Stimulated activated CD4-positive, alpha-beta T cell treated with anti-CD3 and anti-CD28 coated beads, Interleukin-4, amount 100 ng/mL, for 4 hours (primary cell): ENCODE data around the gene GPAT3.
"Not testable (repeated sequence)": the region's sequence is repeated elsewhere in the genome, so short reads cannot be mapped to it uniquely, and the experiment has no call there.

Experiments
- DNase-seq, 2 experiments: peaks; one replicate each; pipeline ENCODE4 v3.0.0-alpha.2; 2020

Gene GPAT3

GRCh38 chr4:83535520-83536361, at the start of gene GPAT3:
Gene GPAT3, plus strand, starts transcription at chr4:83536108. Its CDS starts 515 bp downstream, at chr4:83536623.
- peak; percentile 67 to 68 for DNase-seq

GRCh38 chr4:83486457-83487129, 49.3 kb upstream of the GPAT3 start:
- no peak for DNase-seq

- no peak for DNase-seq
Observed at GRCh38 chr4:83489711-83490326, 46.1 kb upstream of the GPAT3 start.

- no peak for DNase-seq
Observed at GRCh38 chr4:83490876-83491450, 44.9 kb upstream of the GPAT3 start.

- DNase-seq: not testable (repeated sequence)
Observed at GRCh38 chr4:83496085-83496917, 39.6 kb upstream of the GPAT3 start.

- no peak for DNase-seq
Observed at GRCh38 chr4:83498187-83498586, 37.7 kb upstream of the GPAT3 start.

- DNase-seq: not testable (repeated sequence)
Observed at GRCh38 chr4:83501671-83502070, 34.2 kb upstream of the GPAT3 start.

GRCh38 chr4:83503974-83504373, 31.9 kb upstream of the GPAT3 start:
- DNase-seq: peak in 1 of 2 experiments; percentile 6

- DNase-seq: no peak
Observed at GRCh38 chr4:83504503-83504902, 31.4 kb upstream of the GPAT3 start.

- no peak for DNase-seq
Observed at GRCh38 chr4:83504996-83505395, 30.9 kb upstream of the GPAT3 start.

- peak; percentile 36 for DNase-seq
Observed at GRCh38 chr4:83509156-83509585, 26.7 kb upstream of the GPAT3 start.

- DNase-seq: no peak
Observed at GRCh38 chr4:83510442-83510841, 25.5 kb upstream of the GPAT3 start.

- DNase-seq: no peak
Observed at GRCh38 chr4:83516042-83516772, 19.7 kb upstream of the GPAT3 start.

GRCh38 chr4:83522239-83522638, 13.7 kb upstream of the GPAT3 start:
- DNase-seq: no peak

GRCh38 chr4:83527671-83528070, 8.2 kb upstream of the GPAT3 start:
- no peak for DNase-seq

GRCh38 chr4:83536362-83537272, 709 bp downstream of the GPAT3 start:
- peak in 1 of 2 experiments; percentile 9 for DNase-seq

- DNase-seq: no peak
Observed at GRCh38 chr4:83542225-83542624, 6.3 kb downstream of the GPAT3 start.

- DNase-seq: no peak
Observed at GRCh38 chr4:83546786-83547185, 10.9 kb downstream of the GPAT3 start.

- DNase-seq: peak; percentile 29 to 66
Observed at GRCh38 chr4:83548151-83548905, 12.4 kb downstream of the GPAT3 start.

GRCh38 chr4:83552083-83552482, 16.2 kb downstream of the GPAT3 start:
- DNase-seq: no peak
